D721Med (cell line): ENCODE measurements around the gene BEGAIN.

Experiments
- DNase-seq: peaks from one replicate; pipeline ENCODE4 v3.0.0; 2011; ENCODE audit warnings: low spot score; ENCODE audit not compliant: insufficient read length
- FAIRE-seq: peaks from 2 replicates; lab custom pipeline; 2011; peaks lifted over from hg19 to GRCh38; lab: Jason Lieb, UNC
- CTCF ChIP-seq: IDR thresholded peaks from 2 replicates; pipeline ENCODE4 v1.5.1; 2012; ENCODE audit warnings: mild to moderate bottlenecking, control low read depth; ENCODE audit not compliant: insufficient read depth; ENCODE audit errors: missing control alignments

The BEGAIN gene

GRCh38 chr14:100605230-100605629, 18.0 kb upstream of the BEGAIN start:
- no peak for FAIRE-seq
- no peak for TF ChIP-seq CTCF
- DNase-seq, result no peak

DNA sequence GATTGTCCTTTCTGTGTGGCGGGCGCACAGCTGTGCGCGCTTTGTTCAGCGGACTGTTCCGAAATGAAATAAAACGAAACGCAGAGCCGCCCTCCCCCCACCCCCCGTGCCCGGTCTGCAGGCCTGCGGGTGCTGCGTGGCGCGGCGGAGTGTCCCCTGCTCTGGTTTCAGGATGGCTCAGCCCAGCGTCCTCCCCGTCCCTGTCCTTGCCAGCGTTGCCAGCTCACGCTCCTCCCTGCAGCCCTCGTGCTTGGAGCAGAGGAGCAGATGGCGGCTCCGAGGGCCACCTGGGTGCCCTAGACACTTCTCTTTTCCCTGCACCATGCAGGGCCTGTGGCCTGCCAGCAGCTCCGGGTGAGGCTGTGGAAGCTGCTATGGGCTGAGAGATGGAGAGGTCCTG, 17.5 kb upstream of the BEGAIN start:
- no peak for TF ChIP-seq CTCF
- FAIRE-seq, result no peak
- DNase-seq, result no peak

DNA sequence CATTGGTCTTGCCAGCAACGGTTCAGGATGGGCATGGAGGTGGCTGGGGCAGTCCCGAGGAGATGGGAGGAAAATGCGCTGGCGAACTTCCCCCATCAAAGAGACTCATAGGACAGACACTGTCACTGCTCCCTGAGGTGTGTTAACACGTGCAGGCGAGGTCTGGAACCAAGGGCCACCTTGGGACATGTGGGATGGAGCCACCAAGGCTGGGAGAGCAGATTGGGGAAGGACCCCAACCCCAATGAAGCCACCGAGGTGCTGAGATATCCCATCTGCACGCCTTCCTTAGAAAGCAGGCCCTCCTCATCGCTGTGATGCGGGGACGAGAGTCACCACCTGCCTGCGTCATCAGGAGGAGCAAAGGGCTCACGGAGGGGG, 16.9 kb upstream of the BEGAIN start:
- DNase-seq (no peak), FAIRE-seq (no peak)
- no peak for TF ChIP-seq CTCF

DNA sequence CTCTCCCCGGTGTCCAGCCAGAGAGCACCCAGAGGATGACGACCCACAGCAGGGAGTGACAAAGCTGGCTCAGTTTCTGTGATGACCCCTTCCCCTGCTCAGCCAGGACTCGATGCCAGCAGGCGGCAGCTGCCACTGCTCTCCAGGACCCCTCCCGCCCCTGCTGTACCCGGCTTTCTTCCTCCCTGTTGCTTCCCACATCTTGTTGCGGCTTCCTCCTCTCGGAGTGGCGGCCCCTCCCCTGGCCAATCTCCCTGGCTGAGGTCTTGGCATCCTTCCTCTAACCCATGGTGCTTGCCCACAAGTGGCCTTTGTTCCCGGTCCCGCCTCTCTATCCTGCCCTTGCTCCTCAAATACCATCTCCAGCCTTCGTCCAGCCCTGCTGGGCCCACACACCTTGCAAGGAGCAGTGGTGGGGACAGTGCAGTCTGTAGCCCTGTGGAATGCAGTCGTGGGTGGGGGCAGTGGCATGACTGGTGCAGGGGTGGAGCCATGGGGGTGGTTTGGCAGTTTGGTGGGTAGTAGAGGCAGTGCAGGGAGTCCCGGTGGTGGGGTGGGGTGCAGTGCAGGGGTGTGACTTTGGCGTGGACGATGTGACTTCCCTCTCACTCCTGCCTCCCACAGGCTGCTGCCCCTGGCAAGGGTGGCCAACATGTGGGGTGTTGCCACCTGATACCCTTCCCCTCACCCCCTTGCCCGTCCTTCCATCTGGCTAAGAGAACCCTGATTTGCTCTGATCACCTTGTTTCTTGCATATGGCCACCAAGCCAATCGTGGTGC, 16.3 kb upstream of the BEGAIN start:
- TF ChIP-seq CTCF, result no peak
- FAIRE-seq (no peak), DNase-seq (no peak)

DNA sequence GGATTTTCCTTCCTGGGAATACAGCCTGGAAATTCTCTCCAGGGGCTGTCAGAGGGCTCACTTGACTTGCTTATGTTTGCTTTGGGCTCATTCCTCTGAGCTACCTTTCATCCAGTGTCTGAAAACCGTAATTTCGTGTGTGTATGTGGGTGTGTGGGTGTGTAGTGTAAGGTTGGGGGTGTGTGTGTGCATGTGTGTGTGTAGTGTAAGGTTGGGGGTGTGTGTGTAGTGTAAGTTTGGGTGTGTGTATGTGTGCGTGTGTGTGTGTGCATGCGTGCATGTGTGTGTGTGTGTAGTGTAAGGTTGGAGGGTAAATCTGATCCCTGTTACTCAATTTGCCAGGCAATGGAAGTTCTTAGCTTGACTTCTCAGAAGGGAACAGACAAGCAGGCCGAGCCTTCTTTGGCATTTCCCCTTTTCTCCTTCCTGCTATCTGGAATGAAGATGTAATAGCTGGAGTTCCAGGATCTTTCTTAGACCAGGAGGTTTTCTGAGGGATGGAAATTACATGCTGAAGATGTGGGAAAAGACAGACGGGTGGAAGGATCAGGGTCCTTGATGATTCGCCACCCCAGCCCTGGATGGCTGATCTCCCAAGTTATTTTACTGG, 15.5 kb upstream of the BEGAIN start:
- FAIRE-seq (no peak), DNase-seq (no peak)
- no peak for TF ChIP-seq CTCF

DNA sequence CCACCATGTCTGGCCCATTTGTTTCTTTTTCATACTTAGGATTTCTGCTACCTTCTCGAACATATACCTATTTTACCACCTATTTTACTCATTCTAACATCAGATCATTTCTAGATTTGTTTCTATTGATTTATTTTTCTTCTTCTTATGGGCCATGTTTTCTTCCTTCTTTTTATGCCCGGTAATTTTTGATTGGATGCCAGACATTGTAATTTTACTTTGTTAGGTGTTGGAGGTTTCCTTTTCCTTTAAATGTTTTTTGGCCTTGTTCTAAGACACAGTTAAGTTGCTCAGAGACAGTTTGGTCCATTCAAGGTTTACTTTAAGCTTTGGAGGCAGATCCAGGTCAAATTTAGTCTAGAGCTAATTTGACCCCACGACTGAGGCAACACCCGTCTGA, 14.7 kb upstream of the BEGAIN start:
- DNase-seq (no peak), FAIRE-seq (no peak)
- TF ChIP-seq CTCF, result no peak

DNA sequence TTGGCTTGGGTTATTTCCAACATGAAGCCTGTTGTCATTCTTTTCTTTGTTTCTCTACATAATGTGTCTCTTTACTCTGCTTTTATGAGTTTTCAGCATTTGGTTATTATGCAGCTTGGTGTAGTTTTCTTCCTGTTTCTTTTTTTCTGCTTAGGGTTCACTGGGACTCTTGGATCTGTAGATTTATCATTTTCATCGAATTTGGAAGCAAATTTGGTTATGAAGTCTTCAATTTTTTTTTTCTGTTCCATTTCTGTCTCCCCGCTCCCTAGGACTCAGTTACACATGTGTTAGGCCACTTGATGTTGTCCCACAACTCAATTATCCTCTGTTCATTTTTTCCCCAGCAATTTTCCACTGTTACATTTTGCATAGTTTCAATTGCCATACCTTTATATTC, 13.8 kb upstream of the BEGAIN start:
- TF ChIP-seq CTCF, result no peak
- FAIRE-seq, result no peak
- DNase-seq, result no peak
